Central memory CD4-positive, alpha-beta T cell (primary cell): ENCODE measurements around the gene CD1D.
A peak's percentile ranks its signal among the peaks of the same experiment; 100 is the strongest.
"Not testable (repeated sequence)": the region's sequence is repeated elsewhere in the genome, so short reads cannot be mapped to it uniquely, and the experiment has no call there.

ENCODE experiments used
- DNase-seq: peaks from one replicate; pipeline ENCODE4 v3.0.0; 2022

Gene CD1D

GRCh38 chr1:158176849-158177699 is 3.6 kb upstream of the CD1D start:
- DNase-seq, result not testable (repeated sequence)

DNA sequence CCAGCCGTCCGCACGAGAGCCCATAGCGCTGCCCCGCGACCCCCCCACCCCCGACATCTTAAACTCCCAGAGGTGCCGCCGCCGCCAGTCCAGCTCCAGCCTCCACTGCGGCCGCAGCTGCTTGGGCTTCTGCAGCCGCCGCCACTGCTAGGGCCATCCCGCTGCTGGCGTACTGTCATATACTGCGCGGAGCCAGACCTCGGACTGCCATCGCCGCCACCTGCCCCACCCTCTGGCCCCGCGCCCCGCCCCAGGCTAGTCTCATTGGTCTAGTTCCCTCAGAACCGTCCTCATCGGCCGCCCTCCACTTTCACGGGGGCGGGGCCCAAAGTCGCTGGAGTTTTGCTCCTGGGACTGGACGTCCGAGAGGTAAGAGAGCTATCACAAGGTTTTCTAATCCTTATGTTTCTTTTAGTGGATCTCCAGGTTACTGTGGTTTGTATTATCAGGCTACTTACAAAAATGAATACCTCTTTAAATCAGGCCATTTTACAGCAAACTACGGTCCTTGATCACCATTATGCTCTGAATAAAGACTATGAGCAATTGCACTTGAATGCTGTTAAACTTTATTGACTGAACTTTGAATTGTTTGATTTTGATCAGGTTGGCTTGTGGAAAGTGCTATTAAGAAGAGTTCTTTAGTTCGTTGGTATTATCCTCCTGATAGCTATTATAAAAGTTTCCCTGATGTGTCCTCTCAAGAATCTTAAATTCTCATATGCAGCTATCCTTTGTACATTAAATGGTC is 2.8 kb upstream of the CD1D start:
- no peak for DNase-seq

DNA sequence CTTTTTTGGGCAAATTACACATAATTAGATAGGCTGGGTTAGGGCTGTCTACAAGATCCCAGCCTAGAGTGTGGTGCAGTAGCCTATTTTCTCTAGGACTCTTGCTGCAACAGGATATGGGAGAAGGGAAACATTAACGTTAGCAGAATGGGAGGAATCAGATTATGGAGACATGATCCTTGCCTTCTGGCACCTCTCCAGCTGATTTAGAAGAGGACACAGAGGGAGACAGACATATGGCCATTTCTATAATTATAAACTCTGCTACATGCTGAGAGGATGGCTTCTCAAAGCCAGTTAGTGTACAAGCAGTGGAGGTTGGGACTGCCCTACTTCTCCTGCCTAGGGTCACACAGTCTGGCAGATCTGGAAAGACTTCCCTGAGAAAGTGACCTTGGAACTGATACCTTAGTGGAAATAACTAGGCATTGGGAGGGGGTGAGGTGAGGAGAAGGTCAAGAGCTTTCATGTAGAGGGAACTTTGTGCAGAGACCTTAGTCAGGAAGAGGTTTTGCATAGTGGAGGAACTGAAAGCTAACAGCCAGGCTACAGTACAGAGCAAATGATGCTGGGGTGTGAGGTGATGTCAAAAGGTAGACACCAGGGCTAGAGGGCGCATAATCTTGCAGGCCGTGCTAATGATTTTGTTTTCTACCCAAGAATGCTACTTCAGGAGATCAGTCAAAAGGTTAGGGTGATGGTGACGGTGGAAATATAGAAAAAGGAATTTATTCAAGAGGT is 1.2 kb upstream of the CD1D start:
- DNase-seq, result no peak

DNA sequence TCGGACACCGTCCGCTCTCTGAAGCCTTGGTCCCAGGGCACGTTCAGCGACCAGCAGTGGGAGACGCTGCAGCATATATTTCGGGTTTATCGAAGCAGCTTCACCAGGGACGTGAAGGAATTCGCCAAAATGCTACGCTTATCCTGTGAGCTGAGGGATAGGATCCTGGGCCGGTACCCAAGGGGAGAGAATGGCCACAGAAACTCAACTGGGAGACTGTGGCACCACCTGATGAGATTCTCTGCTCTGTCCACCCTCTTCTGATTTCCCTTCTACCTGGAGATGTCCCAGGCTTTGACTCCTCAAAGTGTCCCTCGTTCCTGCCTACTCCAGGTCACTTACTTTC is 855 bp downstream of the CD1D start:
- DNase-seq, result no peak

DNA sequence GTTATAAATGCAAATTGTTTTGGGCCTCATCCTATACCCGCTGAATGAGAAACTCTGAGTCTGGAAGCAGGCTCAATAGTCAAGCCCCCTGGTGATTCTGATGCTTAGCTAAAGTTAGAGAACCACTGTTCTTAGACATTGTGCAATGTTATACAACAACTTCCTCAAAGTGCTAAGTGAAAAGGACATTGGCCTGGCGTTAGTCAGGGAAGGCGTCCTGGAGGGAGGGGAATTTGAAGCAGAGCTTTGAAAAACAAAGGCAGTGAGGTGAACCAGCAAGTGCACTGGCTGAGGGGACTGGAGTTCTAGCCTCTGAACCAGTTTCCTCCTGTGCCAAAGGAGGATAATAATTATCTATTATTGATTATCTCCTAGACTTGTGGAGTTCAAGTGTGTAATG is 5.1 kb downstream of the CD1D start:
- no peak for DNase-seq

DNA sequence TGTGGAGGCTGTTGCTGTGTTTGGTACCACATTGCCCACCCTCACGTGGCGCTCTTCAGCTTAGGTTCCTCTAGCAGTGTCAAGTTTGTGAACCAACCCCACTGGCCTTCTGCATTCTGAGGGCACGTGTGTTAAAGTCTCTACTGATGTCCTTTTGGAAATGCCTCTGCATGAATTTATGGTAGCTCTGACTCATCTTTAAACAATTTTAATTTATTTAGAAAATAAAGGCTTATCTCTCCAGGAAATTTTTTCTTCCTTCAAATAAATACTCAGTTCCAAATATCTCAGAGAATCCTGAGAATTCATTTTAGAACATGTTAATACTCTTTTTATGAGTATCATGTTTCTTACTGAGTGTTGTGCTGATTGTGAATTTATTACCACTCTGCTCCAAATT is 5.5 kb downstream of the CD1D start:
- no peak for DNase-seq

GRCh38 chr1:158188611-158189010 is 7.9 kb downstream of the CD1D start:
- no peak for DNase-seq

DNA sequence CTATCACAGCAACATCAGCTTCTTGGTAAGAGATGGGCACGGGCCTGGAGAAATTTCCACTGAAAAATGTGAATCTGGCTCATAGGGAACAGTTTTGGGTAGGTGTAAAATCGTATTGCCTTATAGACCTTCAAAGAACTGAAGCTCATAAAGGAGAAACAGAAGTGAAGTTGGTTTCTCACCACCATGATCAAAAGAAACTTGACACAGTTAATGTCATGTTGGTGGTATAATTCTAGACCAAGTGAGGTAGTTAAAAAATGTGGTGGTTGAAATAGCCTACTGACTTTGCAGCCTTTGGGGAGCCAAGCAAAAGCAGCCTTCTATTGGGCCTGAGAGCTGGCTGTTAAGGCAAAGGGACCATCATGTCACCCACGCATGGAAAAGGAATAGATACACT is 8.9 kb downstream of the CD1D start:
- no peak for DNase-seq

DNA sequence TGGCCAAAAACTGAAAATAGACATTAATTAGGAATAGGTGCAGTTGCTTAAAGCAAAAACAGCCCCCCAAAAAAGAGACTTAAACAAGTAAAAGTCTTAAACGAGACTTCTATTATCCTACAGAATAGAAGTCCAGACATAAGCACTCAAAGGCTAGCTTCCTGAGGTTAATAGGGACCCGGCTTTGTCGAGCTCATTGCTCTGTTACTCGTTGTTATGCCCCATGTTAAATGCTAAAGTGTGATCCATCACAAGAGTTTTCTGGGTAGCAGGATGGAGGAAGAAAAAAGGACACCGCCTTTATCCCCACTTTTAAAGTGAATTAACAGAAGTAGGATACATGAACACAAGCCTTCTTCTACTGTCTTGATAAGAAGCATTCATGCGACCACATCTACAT is 10.6 kb downstream of the CD1D start:
- DNase-seq, result no peak

GRCh38 chr1:158196461-158196860 is 15.8 kb downstream of the CD1D start:
- DNase-seq, result no peak

DNA sequence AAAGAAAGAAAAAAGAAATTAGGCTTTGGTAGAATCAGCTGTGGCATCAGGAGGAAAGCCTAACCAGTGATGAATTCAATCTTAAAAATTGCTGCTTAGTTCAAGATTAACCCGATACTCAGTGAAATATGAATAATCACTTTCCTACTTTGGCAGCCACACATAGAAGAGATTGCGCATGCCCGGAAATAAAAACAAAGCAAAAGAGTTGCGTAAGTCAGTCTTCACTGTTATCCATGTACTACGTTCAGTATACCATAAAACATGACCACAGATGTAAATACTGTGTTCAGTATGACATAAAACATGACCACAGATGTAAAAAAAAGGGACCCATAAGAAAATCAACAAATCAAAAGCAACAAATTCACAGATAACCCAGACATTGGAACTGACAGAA is 19.2 kb downstream of the CD1D start:
- no peak for DNase-seq

- no peak for DNase-seq
Observed at GRCh38 chr1:158200527-158200926, 19.8 kb downstream of the CD1D start.

DNA sequence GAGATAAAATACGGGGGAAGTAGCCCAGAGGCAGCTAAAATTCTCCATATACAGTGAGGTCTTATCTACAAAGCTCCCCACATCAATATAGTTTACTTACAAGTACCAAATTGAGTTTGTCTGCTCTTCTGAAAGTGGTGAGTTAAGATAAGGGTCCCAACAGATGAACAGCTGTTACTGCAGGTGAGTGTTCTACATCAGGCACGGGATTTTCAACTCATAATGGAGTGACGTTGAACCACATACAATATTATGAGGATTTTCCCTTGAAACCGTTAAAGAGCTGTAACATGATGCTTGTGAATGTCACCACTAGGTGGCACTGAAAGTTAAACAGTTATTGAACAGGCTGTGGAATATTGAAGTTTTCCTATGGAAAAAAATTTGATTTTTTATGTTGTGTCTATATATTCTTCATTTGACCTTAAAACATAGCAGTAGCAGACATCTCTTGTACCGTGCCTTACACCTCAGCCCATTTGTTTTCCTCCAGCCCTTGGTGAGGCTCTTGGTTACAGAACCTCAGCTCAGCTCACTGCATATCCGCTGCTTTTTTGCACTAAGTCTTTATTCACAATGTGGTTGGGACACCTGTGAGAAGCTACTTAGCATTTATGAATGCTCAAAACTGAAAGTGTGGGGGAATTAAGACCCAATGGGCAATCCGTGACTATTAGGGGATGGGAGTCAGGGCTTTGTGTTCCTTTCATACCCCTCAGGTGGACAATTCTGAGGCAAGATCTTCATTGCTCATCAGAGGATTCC is 23.2 kb downstream of the CD1D start:
- DNase-seq, result peak; percentile 24

DNA sequence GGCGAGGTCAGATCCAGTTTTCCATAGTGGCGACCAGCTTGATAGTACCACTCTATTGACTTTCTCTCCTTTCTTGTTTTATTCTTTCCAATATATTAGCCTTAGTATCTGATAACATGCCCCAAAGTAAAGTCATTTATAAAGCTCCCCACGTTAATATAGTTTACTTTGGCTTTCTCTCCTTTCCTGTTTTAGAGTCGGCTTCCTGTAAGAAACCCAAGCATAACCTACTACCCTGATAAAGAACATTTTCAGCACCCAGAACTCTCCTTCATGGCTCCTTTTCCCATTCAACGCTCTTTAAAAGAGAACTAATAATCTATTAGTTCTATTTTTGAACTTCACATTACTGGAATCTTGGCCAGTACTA is 23.7 kb downstream of the CD1D start:
- DNase-seq, result no peak

- DNase-seq, result no peak
Observed at GRCh38 chr1:158208586-158209116, 28.0 kb downstream of the CD1D start.

DNA sequence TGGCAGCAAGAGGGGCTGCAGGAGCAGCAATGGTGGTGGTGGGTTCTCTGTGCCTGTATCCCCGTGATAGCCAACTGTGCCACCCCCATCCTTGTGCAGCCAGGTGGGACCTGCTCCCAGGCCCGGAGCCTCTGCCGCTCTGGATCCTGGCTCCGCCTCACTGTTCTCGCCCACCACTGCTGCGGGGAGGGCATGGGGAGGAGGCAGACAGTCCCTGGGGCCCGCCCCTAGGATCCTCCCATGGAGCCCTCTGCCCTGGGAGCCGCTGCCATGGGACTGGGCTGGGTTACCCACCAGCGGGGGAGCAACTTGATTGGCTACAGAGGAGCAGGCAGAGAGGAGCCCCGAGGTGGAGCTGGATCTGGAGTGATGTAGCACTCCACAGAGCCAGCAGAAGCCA is 31.6 kb downstream of the CD1D start:
- no peak for DNase-seq

DNA sequence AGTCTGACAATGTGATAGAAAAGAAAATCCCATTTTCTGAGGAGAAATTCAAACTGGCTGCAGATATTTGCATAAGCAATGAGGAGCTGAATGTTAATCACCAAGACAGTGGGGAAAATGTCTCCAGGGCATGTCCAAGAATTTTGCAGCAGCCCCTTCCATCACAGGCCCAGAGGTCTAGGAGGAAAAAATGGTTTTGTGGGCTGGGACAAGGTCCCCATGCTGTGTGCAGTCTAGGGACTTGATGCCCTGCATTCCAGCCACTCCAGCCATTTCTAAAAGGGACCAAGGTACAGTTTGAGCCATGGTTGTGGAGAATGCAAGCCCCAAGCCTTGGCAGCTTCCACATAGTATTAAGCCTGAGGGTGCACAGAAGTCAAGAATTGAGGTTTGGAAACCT is 42.8 kb downstream of the CD1D start:
- not testable (repeated sequence) for DNase-seq

GRCh38 chr1:158227904-158228623 is 47.4 kb downstream of the CD1D start:
- no peak for DNase-seq
